HTERT RPE-1 (cell line): ENCODE results near the gene HHIPL1.

Source experiments
- in situ Hi-C: fragments of 300-500 bp; cut with MboI; formaldehyde crosslinking; loops from 4 replicates; pipeline ENCODE4 v1.14.3; 2020; ENCODE audit warnings: low sequenced_read_pairs

Gene HHIPL1

GRCh38 chr14:99707420-99707819 lies 62.5 kb downstream of the HHIPL1 start:
- in situ Hi-C loops: no loop called here

GRCh38 chr14:99707921-99708320 lies 63.0 kb downstream of the HHIPL1 start:
- in situ Hi-C loops: no loop called here

GRCh38 chr14:99708449-99708848 lies 63.5 kb downstream of the HHIPL1 start:
- in situ Hi-C loops: no loop called here

- in situ Hi-C loops: no loop called here
Measured at GRCh38 chr14:99713972-99714371, 69.0 kb downstream of the HHIPL1 start.

GRCh38 chr14:99715266-99716000 lies 70.5 kb downstream of the HHIPL1 start:
- in situ Hi-C loops: no loop called here

- in situ Hi-C loops: no loop called here
Measured at GRCh38 chr14:99716091-99716849, 71.3 kb downstream of the HHIPL1 start.

GRCh38 chr14:99716850-99717681 lies 72.1 kb downstream of the HHIPL1 start:
- in situ Hi-C loops: no loop called here

- in situ Hi-C loops: no loop called here
Measured at GRCh38 chr14:99717682-99718013, 72.7 kb downstream of the HHIPL1 start.

GRCh38 chr14:99718031-99718810 lies 73.3 kb downstream of the HHIPL1 start:
- in situ Hi-C loops: no loop called here

GRCh38 chr14:99718811-99719192 lies 73.9 kb downstream of the HHIPL1 start:
- in situ Hi-C loops: no loop called here

- in situ Hi-C loops: no loop called here
Measured at GRCh38 chr14:99720941-99721791, 76.2 kb downstream of the HHIPL1 start.

GRCh38 chr14:99721792-99722516 lies 77.0 kb downstream of the HHIPL1 start:
- in situ Hi-C loops: no loop called here

GRCh38 chr14:99722741-99723140 lies 77.8 kb downstream of the HHIPL1 start:
- in situ Hi-C loops: no loop called here

- in situ Hi-C loops: no loop called here
Measured at GRCh38 chr14:99724196-99724891, 79.4 kb downstream of the HHIPL1 start.

GRCh38 chr14:99724939-99725773 lies 80.2 kb downstream of the HHIPL1 start:
- in situ Hi-C loops: no loop called here

GRCh38 chr14:99725774-99726537 lies 81.0 kb downstream of the HHIPL1 start:
- in situ Hi-C loops: no loop called here

- in situ Hi-C loops: no loop called here
Measured at GRCh38 chr14:99726538-99727095, 81.7 kb downstream of the HHIPL1 start.
